Measurements from ENCODE around the gene GCNT3.

Gene GCNT3

GRCh38 chr15:59609730-59610712, 1.6 kb upstream of the GCNT3 start:
- Histone ChIP-seq H3K9me3 (ENCODE audit: control insufficient read depth, insufficient read depth, low read length) (peaks cover 10% of the 10 kb centered on the region; the same call in 1 of the 2 replicates), H3K36me3 (ENCODE audit: control insufficient read depth, low read length) (no peaks in the 10 kb centered on the region), H3F3A (ENCODE audit: control insufficient read depth, insufficient read depth) (no peaks in the 10 kb centered on the region), H4K20me1 (ENCODE audit: control insufficient read depth, insufficient read depth, low read depth, low read length) (no peaks in the 10 kb centered on the region), H3K27ac (ENCODE audit: low read depth, low read length) (no peak overlapping the region), H3K79me2 (ENCODE audit: control insufficient read depth, low read length) (no peaks in the 10 kb centered on the region), H3K4me1 (ENCODE audit: control insufficient read depth, low read length) (peaks cover 7% of the 10 kb centered on the region), H3K9me2 (replicated peaks; ENCODE audit: control insufficient read depth, low read length) (no peaks in the 10 kb centered on the region), H3K4me3 (ENCODE audit: low read length) (no peak overlapping the region), H3K27me3 (ENCODE audit: control insufficient read depth, low read length) (peaks cover 10% of the 10 kb centered on the region; the same call in 1 of the 2 replicates), H3K4me2 (ENCODE audit: low read length) (no peak overlapping the region)
- TF ChIP-seq CTCF (IDR thresholded peaks at IDR 0.05; ENCODE audit: low read depth, low read length, poor library complexity, severe bottlenecking) (no peak), EZH2phosphoT487 (IDR thresholded peaks at IDR 0.05; ENCODE audit: borderline replicate concordance, low read length) (no peak)

- Histone ChIP-seq H3F3A (ENCODE audit: control insufficient read depth, insufficient read depth) (no peaks in the 10 kb centered on the region), H3K79me2 (ENCODE audit: control insufficient read depth, low read length) (no peaks in the 10 kb centered on the region), H3K4me1 (ENCODE audit: control insufficient read depth, low read length) (peaks cover 24% of the 10 kb centered on the region), H4K20me1 (ENCODE audit: control insufficient read depth, insufficient read depth, low read depth, low read length) (no peaks in the 10 kb centered on the region), H3K27me3 (ENCODE audit: control insufficient read depth, low read length) (no peaks in the 10 kb centered on the region), H3K36me3 (ENCODE audit: control insufficient read depth, low read length) (no peaks in the 10 kb centered on the region), H3K27ac (ENCODE audit: low read depth, low read length) (no peak overlapping the region), H3K4me2 (ENCODE audit: low read length) (no peak overlapping the region), H3K9me2 (replicated peaks; ENCODE audit: control insufficient read depth, low read length) (no peaks in the 10 kb centered on the region), H3K4me3 (ENCODE audit: low read length) (peak overlapping the region; percentile 41; the same call in 1 of the 2 replicates), H3K9me3 (ENCODE audit: control insufficient read depth, insufficient read depth, low read length) (peaks cover 10% of the 10 kb centered on the region; the same call in 1 of the 2 replicates)
- TF ChIP-seq EZH2phosphoT487 (IDR thresholded peaks at IDR 0.05; ENCODE audit: borderline replicate concordance, low read length) (no peak), CTCF (IDR thresholded peaks at IDR 0.05; ENCODE audit: low read depth, low read length, poor library complexity, severe bottlenecking) (no peak)
Measured at GRCh38 chr15:59614153-59614552, 2.6 kb downstream of the GCNT3 start.

GRCh38 chr15:59615661-59616060, 4.1 kb downstream of the GCNT3 start:
- H3K9me3 ChIP-seq (ENCODE audit: control insufficient read depth, insufficient read depth, low read length) = peaks cover 10% of the 10 kb centered on the region; the same call in 1 of the 2 replicates
- H3K9me2 ChIP-seq (replicated peaks; ENCODE audit: control insufficient read depth, low read length) = no peaks in the 10 kb centered on the region
- H3K27ac ChIP-seq (ENCODE audit: low read depth, low read length) = no peak overlapping the region
- H4K20me1 ChIP-seq (ENCODE audit: control insufficient read depth, insufficient read depth, low read depth, low read length) = no peaks in the 10 kb centered on the region
- no peaks in the 10 kb centered on the region for H3K36me3 ChIP-seq (ENCODE audit: control insufficient read depth, low read length)
- H3F3A ChIP-seq (ENCODE audit: control insufficient read depth, insufficient read depth) = no peaks in the 10 kb centered on the region
- H3K4me2 ChIP-seq (ENCODE audit: low read length) = no peak overlapping the region; the same call in 1 of the 2 replicates
- no peak for TF ChIP-seq CTCF (IDR thresholded peaks at IDR 0.05; ENCODE audit: low read depth, low read length, poor library complexity, severe bottlenecking)
- TF ChIP-seq EZH2phosphoT487 (IDR thresholded peaks at IDR 0.05; ENCODE audit: borderline replicate concordance, low read length) = no peak
- H3K79me2 ChIP-seq (ENCODE audit: control insufficient read depth, low read length) = no peaks in the 10 kb centered on the region
- H3K27me3 ChIP-seq (ENCODE audit: control insufficient read depth, low read length) = no peaks in the 10 kb centered on the region
- H3K4me1 ChIP-seq (ENCODE audit: control insufficient read depth, low read length) = peaks cover 24% of the 10 kb centered on the region
- H3K4me3 ChIP-seq (ENCODE audit: low read length) = no peak overlapping the region; the same call in 1 of the 2 replicates
